Measurements from ENCODE around the gene AKAP9. TPM values are rescaled to one million over a fixed set of nuclear protein-coding genes. Genes with fewer than 3 reads are reported as not detected.

The AKAP9 gene
- polyA plus RNA-seq, 3 donors from 2014 or later = 8.1 to 38.1 (median 10.5) TPM

DNA sequence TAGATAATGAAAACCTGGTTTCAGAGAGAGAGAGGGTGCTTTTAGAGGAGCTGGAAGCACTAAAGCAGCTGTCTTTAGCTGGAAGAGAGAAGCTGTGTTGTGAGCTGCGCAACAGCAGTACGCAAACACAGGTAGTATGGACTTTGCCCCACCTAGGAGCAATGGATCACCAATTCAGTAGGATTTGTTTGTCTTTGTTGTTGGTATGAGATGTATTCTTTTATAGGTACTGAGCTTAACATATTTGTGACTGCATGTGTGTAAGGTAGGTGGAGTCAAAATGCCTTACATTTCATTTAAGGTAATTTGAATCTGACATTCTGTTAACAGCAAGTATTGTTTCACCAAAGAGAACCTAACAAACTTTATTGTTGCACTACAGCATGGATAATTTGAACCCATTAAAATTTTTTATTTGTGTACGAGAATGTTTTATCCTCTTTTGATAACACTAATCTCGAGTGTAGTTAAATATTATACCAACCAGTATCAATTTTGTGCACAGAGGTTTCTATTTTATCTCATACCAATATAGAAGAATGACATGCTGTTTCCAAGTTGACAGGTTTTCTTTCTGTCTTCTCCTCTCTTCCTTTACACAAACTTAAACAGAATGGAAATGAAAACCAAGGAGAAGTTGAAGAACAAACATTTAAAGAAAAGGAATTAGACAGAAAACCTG is 101.5 kb downstream of the AKAP9 start:
- peaks cover 23 to 44% (median 25%) of the 10 kb centered on the region in 3 donors for H3K36me3 Mint-ChIP-seq
- no peak for DNase-seq
- no peaks in the 10 kb centered on the region for H3K4me1 Mint-ChIP-seq
- H3K27me3 Mint-ChIP-seq (ENCODE audit: low read depth in 3 of 3) = no peaks in the 10 kb centered on the region
- no peak overlapping the region for H3K4me3 Mint-ChIP-seq
- H3K9me3 Mint-ChIP-seq = no peaks in the 10 kb centered on the region
- H3K27ac Mint-ChIP-seq = peak overlapping the region in 1 of 6 donors; percentile 26

DNA sequence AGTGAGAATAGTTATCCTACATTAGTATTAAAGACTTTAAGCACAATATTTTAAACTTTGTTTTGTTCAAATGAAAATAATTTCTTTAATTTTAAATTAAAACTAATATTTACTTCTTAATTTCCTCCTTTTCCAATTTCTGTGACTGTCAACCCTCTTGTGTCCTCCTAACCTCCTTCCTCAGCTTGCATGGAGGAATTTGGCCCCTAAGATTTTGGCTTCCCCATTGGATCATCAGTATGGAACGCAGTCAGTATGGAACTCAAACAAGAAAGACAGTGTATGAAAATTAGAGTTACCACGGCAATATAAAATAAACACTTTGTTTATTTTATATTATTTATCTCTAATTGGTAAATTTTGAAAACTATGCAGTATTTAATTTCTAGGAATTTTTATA is 102.4 kb downstream of the AKAP9 start:
- no peaks in the 10 kb centered on the region for H3K27me3 Mint-ChIP-seq (ENCODE audit: low read depth in 3 of 3)
- H3K36me3 Mint-ChIP-seq = peaks cover 23 to 42% (median 25%) of the 10 kb centered on the region in 3 donors
- H3K4me1 Mint-ChIP-seq = no peaks in the 10 kb centered on the region
- H3K27ac Mint-ChIP-seq = no peak overlapping the region
- DNase-seq = no peak
- no peaks in the 10 kb centered on the region for H3K9me3 Mint-ChIP-seq
- H3K4me3 Mint-ChIP-seq = no peak overlapping the region

DNA sequence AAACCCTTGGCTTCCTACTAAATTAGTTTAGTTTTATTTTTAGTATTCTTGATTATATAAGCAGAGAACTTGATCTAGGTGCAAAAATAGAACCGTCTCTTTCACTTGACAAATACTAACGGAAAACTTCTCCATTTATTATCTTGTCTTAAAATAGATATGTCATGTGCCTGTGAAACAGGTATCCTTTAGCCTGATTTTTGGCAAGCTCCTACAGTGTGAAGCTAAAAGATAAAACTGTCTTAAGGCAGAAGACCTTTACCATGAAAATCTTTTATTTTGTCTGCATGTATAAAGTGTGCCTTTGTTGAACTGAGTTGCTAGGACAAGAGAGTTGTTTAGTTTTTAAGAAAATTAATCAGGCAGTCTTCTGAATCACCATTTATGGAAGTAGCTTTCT is 103.0 kb downstream of the AKAP9 start:
- H3K9me3 Mint-ChIP-seq = no peaks in the 10 kb centered on the region
- H3K36me3 Mint-ChIP-seq = peaks cover 23 to 38% (median 25%) of the 10 kb centered on the region in 3 donors
- no peak for DNase-seq
- H3K4me3 Mint-ChIP-seq = no peak overlapping the region
- H3K27ac Mint-ChIP-seq = no peak overlapping the region
- no peaks in the 10 kb centered on the region for H3K4me1 Mint-ChIP-seq
- H3K27me3 Mint-ChIP-seq (ENCODE audit: low read depth in 3 of 3) = no peaks in the 10 kb centered on the region

DNA sequence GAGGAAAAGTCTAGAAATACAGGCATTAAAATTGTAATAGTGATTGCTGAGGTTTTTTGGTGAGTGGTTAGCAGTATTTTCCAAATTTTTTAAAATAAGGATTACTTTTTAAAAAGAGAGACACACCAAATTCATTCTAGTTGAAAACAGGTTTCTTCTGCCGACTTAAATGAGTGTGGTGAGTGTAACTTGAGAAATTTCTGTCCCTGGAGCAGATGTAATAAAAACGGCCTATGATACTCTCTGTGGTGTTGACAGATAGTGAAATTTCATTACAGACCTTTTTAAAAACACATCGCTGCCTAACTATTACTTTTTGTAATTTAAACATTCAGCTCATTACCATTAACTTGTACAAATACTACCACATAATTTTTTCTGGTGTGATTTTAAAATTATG is 103.5 kb downstream of the AKAP9 start:
- peaks cover 25 to 42% (median 26%) of the 10 kb centered on the region in 3 donors for H3K36me3 Mint-ChIP-seq
- no peak for DNase-seq
- no peaks in the 10 kb centered on the region for H3K27me3 Mint-ChIP-seq (ENCODE audit: low read depth in 3 of 3)
- H3K9me3 Mint-ChIP-seq = no peaks in the 10 kb centered on the region
- H3K4me3 Mint-ChIP-seq = no peak overlapping the region
- no peaks in the 10 kb centered on the region for H3K4me1 Mint-ChIP-seq
- H3K27ac Mint-ChIP-seq = no peak overlapping the region

DNA sequence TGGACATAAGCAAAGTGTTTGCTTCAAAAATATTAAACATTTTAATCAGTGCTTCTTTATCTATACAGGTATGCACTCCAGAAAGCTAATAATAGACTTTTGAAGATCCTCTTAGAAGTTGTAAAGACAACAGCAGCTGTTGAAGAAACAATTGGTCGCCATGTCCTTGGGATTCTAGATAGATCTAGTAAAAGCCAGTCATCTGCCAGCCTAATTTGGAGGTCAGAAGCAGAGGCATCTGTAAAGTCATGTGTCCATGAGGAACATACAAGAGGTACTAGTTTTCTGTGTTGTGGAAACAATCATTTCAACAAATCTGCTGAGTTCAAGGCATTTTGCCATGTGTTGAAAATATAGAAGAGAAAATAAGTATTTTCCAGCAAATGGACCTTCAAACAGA is 104.3 kb downstream of the AKAP9 start:
- Mint-ChIP-seq H3K27ac (peak overlapping the region in 1 of 6 donors; percentile 12), H3K27me3 (ENCODE audit: low read depth in 3 of 3) (peaks cover 0 to 1% (median 0%) of the 10 kb centered on the region in 3 donors), H3K36me3 (peaks cover 29 to 46% (median 30%) of the 10 kb centered on the region in 3 donors), H3K4me3 (no peak overlapping the region), H3K9me3 (no peaks in the 10 kb centered on the region), H3K4me1 (no peaks in the 10 kb centered on the region)
- no peak for DNase-seq

DNA sequence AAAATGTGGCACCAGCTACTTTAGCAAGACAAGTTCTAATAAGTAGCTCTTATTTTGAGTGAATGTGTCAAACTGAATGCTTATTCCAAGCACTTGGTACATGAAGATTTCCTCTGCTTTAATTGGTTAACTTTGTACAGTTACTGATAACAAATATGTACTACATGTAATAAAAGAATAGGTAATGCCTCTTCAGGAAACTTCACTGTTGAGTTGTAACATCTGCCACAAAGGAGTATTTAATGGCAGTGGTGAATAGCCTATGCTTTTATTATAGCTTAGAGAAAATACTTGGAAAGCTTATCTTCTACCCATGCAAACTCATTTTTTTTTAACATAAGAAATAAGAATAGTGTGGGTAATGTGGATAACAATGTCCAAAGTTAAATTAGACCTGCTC is 111.0 kb downstream of the AKAP9 start:
- no peak overlapping the region for H3K27ac Mint-ChIP-seq
- peaks cover 23 to 37% (median 23%) of the 10 kb centered on the region in 3 donors for H3K36me3 Mint-ChIP-seq
- no peaks in the 10 kb centered on the region for H3K4me1 Mint-ChIP-seq
- no peak for DNase-seq
- peaks cover 0 to 1% (median 0%) of the 10 kb centered on the region in 6 donors for H3K9me3 Mint-ChIP-seq
- no peak overlapping the region for H3K4me3 Mint-ChIP-seq
- H3K27me3 Mint-ChIP-seq (ENCODE audit: low read depth in 3 of 3) = peaks cover 0 to 1% (median 0%) of the 10 kb centered on the region in 3 donors

DNA sequence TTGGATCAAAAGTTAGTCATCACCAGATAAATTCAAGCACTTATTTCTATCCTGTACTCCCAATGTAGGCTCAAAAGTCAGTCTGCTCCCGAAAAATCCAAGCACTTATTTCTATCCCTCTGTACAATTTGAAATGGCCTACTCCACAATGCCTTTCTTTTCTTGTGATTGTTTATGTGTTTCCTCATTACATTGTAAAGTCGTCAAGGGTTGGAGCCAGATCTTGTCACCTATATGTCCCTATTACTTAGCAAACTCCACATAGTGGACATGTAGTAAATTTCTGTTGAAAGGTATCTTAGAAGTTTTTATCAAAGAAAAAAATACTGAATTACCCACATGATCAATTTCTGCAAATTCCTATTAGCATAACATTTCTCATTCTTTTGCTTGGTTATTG is 111.5 kb downstream of the AKAP9 start:
- H3K4me1 Mint-ChIP-seq = no peaks in the 10 kb centered on the region
- H3K27ac Mint-ChIP-seq = no peak overlapping the region
- H3K4me3 Mint-ChIP-seq = no peak overlapping the region
- H3K36me3 Mint-ChIP-seq = peaks cover 20 to 34% (median 21%) of the 10 kb centered on the region in 3 donors
- no peak for DNase-seq
- H3K9me3 Mint-ChIP-seq = peaks cover 0 to 1% (median 0%) of the 10 kb centered on the region in 6 donors
- peaks cover 0 to 1% (median 0%) of the 10 kb centered on the region in 3 donors for H3K27me3 Mint-ChIP-seq (ENCODE audit: low read depth in 3 of 3)

DNA sequence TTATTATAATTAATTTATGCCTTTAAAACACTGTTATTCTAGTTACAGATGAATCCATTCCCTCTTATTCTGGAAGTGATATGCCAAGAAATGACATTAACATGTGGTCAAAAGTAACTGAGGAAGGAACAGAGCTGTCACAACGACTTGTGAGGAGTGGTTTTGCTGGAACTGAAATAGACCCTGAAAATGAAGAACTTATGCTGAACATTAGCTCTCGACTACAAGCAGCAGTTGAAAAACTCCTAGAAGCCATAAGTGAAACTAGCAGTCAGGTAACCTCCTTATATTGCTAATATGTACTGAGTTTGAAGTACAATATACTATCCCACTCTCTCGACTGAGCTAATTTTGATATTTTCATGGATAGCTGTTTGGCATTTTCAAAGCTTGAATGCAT is 112.0 kb downstream of the AKAP9 start:
- Mint-ChIP-seq H3K36me3 (peaks cover 20 to 34% (median 21%) of the 10 kb centered on the region in 3 donors), H3K9me3 (peaks cover 0 to 1% (median 0%) of the 10 kb centered on the region in 6 donors), H3K4me1 (peaks cover 4% of the 10 kb centered on the region in 2 donors), H3K27me3 (ENCODE audit: low read depth in 3 of 3) (peaks cover 0 to 1% (median 0%) of the 10 kb centered on the region in 3 donors), H3K27ac (no peak overlapping the region), H3K4me3 (no peak overlapping the region)
- DNase-seq = no peak

DNA sequence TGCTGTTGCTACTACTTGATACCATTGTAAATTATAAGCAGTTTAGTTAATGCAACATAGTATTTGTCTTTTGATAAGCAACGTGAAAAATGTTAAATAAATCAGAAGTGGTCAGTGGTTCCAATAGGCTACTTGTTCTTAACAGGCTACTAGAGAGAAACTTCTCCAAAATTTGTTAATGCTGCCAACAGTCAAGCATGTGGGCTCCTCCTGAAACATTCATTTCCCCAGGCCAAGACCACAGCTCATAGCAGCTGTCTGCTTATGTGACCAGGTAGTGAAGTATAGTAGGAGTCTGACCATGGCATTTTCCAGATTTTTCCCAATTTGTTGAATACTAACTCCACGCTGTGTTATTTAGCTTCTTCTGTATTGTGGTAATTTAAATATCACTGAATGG is 112.7 kb downstream of the AKAP9 start:
- Mint-ChIP-seq H3K27me3 (ENCODE audit: low read depth in 3 of 3) (peaks cover 0 to 1% (median 0%) of the 10 kb centered on the region in 3 donors), H3K4me3 (no peak overlapping the region), H3K36me3 (peaks cover 20 to 34% (median 21%) of the 10 kb centered on the region in 3 donors), H3K27ac (no peak overlapping the region), H3K9me3 (peaks cover 0 to 1% (median 0%) of the 10 kb centered on the region in 6 donors), H3K4me1 (peaks cover 10% of the 10 kb centered on the region in 2 donors)
- no peak for DNase-seq

DNA sequence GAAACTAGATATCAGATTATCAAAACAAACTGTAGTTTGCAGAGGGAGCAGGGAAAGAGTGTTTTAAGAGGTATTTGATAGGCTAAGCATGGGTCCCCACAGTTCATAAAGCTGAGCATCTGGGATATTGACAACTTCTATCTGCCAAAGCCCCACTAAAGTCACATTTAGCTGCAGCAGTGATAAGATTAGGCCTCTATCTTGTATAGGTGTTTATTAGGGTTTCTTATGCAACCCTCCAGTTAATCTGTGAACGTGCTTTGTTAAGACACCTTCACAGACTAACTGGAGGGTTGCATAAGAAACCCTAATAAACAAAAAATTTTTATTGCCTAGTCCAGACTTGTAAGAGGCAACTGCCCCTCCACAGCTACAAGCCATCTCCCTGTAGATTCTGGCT is 115.6 kb downstream of the AKAP9 start:
- Mint-ChIP-seq H3K9me3 (no peaks in the 10 kb centered on the region), H3K27me3 (ENCODE audit: low read depth in 3 of 3) (no peaks in the 10 kb centered on the region), H3K27ac (no peak overlapping the region), H3K4me3 (no peak overlapping the region), H3K36me3 (peaks cover 7 to 16% (median 9%) of the 10 kb centered on the region in 3 donors), H3K4me1 (peaks cover 13 to 16% of the 10 kb centered on the region in 2 donors)
- no peak for DNase-seq

DNA sequence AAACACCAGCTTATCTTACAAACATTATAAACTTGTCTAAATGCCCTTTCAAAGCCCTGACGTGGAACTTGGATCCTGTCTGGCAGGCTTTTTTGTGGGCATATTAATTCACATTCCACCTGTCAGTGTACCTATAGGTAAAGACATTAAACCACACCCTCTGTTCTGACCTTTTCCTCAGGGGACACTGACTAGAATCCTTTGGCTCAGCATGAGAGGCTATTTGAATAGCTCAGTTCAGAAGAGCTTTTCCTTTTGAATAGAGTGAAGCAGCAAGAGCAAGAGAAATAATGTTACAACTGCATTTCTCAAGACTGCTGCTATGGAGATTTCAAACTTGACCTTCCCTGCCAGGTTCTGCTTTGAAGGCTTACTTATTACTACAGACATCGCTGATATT is 116.7 kb downstream of the AKAP9 start:
- no peaks in the 10 kb centered on the region for H3K9me3 Mint-ChIP-seq
- H3K4me3 Mint-ChIP-seq = peak overlapping the region in 1 of 5 donors; percentile 39
- H3K27ac Mint-ChIP-seq = no peak overlapping the region
- no peaks in the 10 kb centered on the region for H3K27me3 Mint-ChIP-seq (ENCODE audit: low read depth in 3 of 3)
- no peak for DNase-seq
- H3K4me1 Mint-ChIP-seq = peaks cover 13 to 16% of the 10 kb centered on the region in 2 donors
- peaks cover 14 to 18% (median 18%) of the 10 kb centered on the region in 3 donors for H3K36me3 Mint-ChIP-seq

DNA sequence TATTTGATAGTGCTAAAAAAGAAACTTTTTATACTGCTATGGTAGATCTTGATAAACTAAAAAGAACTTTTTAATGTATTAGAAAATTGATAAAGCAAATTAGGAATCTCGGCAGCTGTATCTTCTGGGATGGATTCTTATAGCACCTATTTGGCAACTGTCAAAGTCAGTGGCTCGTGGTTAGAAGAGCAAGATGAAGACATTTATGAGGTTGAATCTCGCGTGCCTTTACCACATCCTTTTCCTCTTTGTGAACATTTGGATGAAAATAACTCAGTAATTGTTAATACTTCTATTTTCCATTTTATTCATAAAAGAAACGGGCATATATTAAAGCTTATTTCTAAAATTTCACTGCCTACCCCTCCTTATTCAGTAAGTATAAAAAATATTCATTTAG is 117.4 kb downstream of the AKAP9 start:
- Mint-ChIP-seq H3K4me3 (peak overlapping the region in 4 of 5 donors; percentile 33 to 64 (median 48)), H3K9me3 (no peaks in the 10 kb centered on the region), H3K27ac (peak overlapping the region in 2 of 6 donors; percentile 8 to 31), H3K36me3 (peaks cover 14 to 21% (median 16%) of the 10 kb centered on the region in 3 donors), H3K4me1 (peaks cover 13 to 16% of the 10 kb centered on the region in 2 donors), H3K27me3 (ENCODE audit: low read depth in 3 of 3) (no peaks in the 10 kb centered on the region)
- DNase-seq = peak; percentile 13 to 30 (median 26)

DNA sequence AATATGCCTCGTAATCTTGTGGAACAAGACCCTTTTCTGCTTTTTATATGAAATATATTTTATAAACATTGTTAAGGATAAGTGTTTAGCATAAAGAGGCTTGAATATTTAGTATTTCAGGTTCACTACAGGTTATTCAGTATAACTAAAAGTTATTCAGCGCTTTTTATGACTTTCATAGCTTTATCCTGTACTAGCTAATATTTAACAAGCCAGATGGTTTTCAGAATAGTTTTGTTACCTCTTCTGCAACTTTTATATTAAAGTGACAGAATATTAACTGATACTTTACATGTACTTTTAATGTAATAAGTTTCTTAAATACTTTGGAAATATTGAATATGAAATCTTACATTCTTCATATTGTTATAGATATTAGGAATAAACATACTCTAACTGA is 118.2 kb downstream of the AKAP9 start:
- H3K4me3 Mint-ChIP-seq = no peak overlapping the region

DNA sequence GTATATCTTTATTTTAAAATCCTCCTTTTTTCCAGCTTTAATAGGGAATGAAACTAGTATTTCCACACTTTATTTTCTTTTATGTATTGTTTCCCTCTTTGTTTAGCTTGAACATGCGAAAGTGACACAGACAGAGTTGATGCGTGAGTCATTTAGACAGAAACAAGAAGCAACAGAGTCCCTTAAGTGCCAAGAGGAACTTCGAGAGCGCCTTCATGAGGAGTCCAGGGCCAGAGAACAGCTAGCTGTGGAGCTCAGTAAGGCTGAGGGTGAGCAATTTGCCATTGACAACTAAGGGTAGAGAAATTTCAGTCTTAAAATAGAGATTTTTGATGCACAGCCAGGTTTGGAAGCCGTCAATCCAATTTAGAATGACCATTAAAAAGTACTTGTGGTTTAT is 120.5 kb downstream of the AKAP9 start:
- peaks cover 10 to 18% (median 15%) of the 10 kb centered on the region in 3 donors for H3K36me3 Mint-ChIP-seq
- no peak overlapping the region for H3K4me3 Mint-ChIP-seq
- no peaks in the 10 kb centered on the region for H3K27me3 Mint-ChIP-seq (ENCODE audit: low read depth in 3 of 3)
- no peak for DNase-seq
- H3K4me1 Mint-ChIP-seq = peaks cover 13 to 16% of the 10 kb centered on the region in 2 donors
- H3K9me3 Mint-ChIP-seq = no peaks in the 10 kb centered on the region
- no peak overlapping the region for H3K27ac Mint-ChIP-seq

More for the DNA sequence above, 118.2 kb downstream of the AKAP9 start:
- no peak for DNase-seq
- H3K4me1 Mint-ChIP-seq = peaks cover 13 to 16% of the 10 kb centered on the region in 2 donors
- no peaks in the 10 kb centered on the region for H3K9me3 Mint-ChIP-seq
- H3K27me3 Mint-ChIP-seq (ENCODE audit: low read depth in 3 of 3) = no peaks in the 10 kb centered on the region
- peaks cover 10 to 14% (median 12%) of the 10 kb centered on the region in 3 donors for H3K36me3 Mint-ChIP-seq
- no peak overlapping the region for H3K27ac Mint-ChIP-seq
